HG03575 (cell line): ENCODE results near the gene SCN9A.
"Not testable (repeated sequence)": the region's sequence is repeated elsewhere in the genome, so short reads cannot be mapped to it uniquely, and the experiment has no call there.

Experiments used
- ATAC-seq: cut with Tn5 transposase; IDR thresholded peaks from one replicate; pipeline ENCODE4 v1.9.1; 2021; ENCODE audit not compliant: unreplicated experiment, insufficient number of reproducible peaks, low FRiP score; ENCODE audit errors: extremely low read depth

The SCN9A gene

DNA sequence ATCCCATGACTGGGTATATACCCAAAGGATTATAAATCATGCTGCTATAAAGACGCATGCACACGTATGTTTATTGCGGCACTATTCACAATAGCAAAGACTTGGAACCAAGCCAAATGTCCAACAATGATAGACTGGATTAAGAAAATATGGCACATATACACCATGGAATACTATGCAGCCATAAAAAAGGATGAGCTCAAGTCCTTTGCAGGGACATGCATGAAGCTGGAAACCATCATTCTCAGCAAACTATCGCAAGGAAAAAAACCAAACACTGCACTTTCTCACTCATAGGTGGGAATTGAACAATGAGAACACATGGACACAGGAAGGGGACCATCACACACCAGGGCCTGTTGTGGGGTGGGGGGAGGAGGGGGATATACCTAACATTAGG lies 165.8 kb downstream of the SCN9A start:
- not testable (repeated sequence) for ATAC-seq

DNA sequence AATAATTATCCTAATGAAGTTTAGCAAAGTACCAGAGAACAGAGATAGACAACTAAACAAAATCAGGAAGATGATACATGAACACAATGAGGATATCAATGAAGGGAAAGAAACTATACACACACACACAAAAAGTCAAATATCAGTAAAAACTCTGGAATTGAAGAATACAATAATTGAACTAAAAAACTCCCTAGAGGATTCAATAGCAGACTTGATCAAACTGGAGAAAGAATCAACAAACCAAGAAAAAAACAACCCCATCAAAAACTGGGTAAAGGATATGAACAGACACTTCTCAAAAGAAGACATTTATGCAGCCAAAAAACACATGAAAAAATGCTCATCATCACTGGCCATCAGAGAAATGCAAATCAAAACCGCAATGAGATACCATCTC lies 166.4 kb downstream of the SCN9A start:
- not testable (repeated sequence) for ATAC-seq

DNA sequence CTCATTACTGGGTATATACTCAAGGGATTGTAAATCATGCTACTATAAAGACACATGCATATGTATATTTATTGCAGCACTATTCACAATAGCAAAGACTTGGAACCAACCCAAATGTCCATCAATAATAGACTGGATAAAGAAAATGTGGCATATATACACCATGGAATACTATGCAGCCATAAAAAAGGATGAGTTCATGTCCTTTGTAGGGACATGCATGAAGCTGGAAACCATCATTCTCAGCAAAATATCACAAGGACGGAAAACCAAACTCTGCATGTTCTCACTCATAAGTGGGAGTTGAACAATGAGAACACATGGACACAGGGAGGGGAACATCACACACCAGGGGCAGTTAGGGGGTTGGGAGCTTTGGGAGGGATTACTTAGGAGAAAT lies 169.6 kb downstream of the SCN9A start:
- not testable (repeated sequence) for ATAC-seq

- ATAC-seq, result no peak
Observed at GRCh38 chr2:166202778-166203177, 173.0 kb downstream of the SCN9A start.

DNA sequence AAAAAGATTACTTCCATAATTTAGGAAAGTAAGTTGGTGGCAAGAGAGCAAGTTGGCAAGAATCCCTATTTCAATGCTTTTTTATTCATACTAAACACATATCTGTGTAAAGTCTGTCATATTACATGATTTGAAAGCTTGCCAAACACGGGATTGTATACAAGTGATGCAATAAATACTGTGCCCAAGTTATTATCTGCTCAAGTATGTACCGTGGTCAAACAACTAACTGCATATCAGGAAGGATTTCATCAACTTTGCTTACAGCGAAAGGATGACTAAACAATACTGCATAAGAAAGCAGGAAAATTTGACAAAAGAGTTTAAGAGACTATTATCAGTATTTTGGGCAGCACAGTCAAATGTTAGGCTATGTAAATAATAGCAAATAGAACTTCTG lies 178.3 kb downstream of the SCN9A start:
- no peak for ATAC-seq

DNA sequence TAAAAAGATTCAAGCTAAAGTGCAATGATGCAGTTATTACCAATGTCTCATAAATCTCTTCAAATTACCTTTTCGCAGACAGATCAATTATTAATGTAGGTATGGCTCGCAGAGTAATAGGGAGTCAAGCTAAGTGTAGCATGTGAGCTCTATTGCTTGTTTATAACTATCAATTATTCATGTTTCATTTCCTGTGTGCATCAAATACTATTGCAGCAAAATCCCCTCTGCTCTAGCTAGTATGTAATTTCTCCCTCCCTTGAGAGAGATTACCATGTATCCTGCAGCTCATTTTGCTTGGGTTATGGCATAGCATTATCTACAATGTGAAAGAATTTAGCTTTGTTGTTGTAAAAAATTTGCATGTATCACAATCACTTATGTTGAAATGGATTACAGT lies 182.3 kb downstream of the SCN9A start:
- no peak for ATAC-seq

- ATAC-seq, result no peak
Observed at GRCh38 chr2:166188084-166188483, 187.7 kb downstream of the SCN9A start.

DNA sequence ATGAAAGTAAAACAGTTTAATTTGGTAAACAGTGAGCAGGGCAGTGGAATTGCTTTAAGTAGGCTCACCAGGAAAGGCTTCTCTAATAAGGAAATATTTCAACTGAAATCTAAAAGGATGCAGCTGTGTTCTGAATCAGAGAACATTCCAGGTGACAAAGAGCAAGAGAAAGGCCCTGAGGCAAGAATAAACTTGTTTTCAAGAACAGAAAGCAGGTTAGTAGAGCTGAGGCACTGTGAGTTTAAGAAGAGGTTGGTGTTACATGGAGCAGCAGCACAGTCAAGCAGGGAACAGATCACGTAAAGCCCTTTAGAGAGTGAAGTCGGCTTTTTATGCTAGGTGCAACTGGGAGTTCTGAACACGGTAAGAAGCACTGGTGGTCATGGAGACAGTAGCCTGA lies 191.0 kb downstream of the SCN9A start:
- ATAC-seq, result no peak

- ATAC-seq, result no peak
Observed at GRCh38 chr2:166181813-166182154, 194.0 kb downstream of the SCN9A start.

- peak; percentile 93 for ATAC-seq
Observed at GRCh38 chr2:166180951-166181812, 194.6 kb downstream of the SCN9A start.

- no peak for ATAC-seq
Observed at GRCh38 chr2:166179201-166179600, 196.5 kb downstream of the SCN9A start.

DNA sequence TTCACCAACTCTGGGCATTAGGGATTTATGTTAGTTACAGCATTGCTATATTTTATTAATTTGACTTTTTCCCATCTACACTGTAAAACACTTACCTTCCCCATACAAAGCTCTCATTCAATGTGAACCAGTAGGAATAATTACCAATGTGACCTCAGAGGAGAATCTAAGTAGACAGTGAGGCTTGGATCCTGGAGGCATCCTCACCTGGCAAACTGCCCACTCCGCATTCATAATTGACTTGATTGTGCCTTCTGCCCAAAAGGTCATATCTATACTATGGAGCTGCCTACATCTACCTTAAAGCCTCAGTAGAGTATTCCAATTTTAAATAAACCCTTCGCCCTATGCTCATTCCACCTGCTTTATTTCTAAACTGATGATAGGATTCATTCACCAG lies 202.5 kb downstream of the SCN9A start:
- no peak for ATAC-seq

DNA sequence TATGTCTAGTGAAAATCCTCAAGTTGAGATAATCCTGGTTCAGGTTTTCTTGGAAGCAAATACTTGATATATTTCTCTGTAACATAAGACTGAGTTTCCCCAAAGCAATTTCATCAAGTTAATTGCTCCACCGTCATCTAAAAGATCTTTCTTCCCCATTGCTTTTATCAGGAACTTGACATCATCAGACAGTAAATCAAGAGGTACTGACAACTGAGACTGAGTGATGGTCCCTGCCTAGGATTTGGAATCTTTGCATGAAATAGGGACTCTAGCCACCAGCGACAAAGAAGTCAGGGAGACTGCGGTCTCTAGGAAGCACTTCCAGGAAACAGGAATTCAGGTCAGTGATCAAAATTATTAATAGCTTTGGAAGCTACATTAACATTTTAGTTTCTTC lies 204.5 kb downstream of the SCN9A start:
- ATAC-seq, result no peak

- ATAC-seq, result peak; percentile 64
Observed at GRCh38 chr2:166170356-166170755, 205.4 kb downstream of the SCN9A start.

DNA sequence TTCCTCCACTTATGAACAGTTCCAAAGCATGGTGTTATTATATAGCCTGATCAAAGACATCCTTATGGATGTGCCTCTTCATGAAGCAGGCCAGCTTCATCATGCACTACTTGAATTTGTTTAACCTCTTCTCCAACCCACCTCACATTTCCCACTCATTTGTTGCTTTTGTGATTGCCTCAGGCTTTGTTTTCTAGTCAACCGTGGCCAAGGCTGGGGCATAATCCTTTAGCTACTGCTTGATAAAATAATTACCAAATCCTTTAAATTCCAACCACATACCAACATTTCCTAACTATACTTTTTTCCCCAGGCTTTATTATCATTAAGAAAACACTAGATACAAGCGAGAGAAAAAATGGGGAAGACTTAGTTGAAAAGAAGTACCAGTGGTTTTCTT lies 208.3 kb downstream of the SCN9A start:
- ATAC-seq, result no peak

GRCh38 chr2:166163775-166164174 lies 212.0 kb downstream of the SCN9A start:
- no peak for ATAC-seq

GRCh38 chr2:166158546-166158945 lies 217.2 kb downstream of the SCN9A start:
- no peak for ATAC-seq

- ATAC-seq, result no peak
Observed at GRCh38 chr2:166157578-166157977, 218.2 kb downstream of the SCN9A start.

GRCh38 chr2:166156985-166157490 lies 218.7 kb downstream of the SCN9A start:
- ATAC-seq, result no peak

- ATAC-seq, result no peak
Observed at GRCh38 chr2:166155589-166155988, 220.2 kb downstream of the SCN9A start.
